NOMO-1 (cell line): Measurements from ENCODE around the gene SATB2.

Source experiments
- DNase-seq, 2 experiments: peaks; one replicate each; lab custom pipeline; 2025; ENCODE audit not compliant: unreplicated experiment in 2 of 2; lab: John Stamatoyannopoulos, UW

The SATB2 gene

GRCh38 chr2:199455210-199455544 is 2.6 kb downstream of the SATB2 start:
- DNase-seq: no peak

- no peak for DNase-seq
Measured at GRCh38 chr2:199452991-199453379, 4.8 kb downstream of the SATB2 start.

- DNase-seq: no peak
Measured at GRCh38 chr2:199452260-199452990, 5.3 kb downstream of the SATB2 start.

GRCh38 chr2:199449956-199450355 is 7.8 kb downstream of the SATB2 start:
- no peak for DNase-seq

GRCh38 chr2:199449455-199449854 is 8.3 kb downstream of the SATB2 start:
- no peak for DNase-seq

GRCh38 chr2:199446996-199447576 is 10.7 kb downstream of the SATB2 start:
- DNase-seq: no peak

GRCh38 chr2:199444749-199445148 is 13.0 kb downstream of the SATB2 start:
- no peak for DNase-seq

GRCh38 chr2:199443589-199444130 is 14.1 kb downstream of the SATB2 start:
- DNase-seq: no peak

GRCh38 chr2:199442173-199442572 is 15.6 kb downstream of the SATB2 start:
- DNase-seq: no peak

- no peak for DNase-seq
Measured at GRCh38 chr2:199441759-199442158, 16.0 kb downstream of the SATB2 start.

GRCh38 chr2:199440118-199440517 is 17.6 kb downstream of the SATB2 start:
- no peak for DNase-seq

GRCh38 chr2:199439542-199439941 is 18.2 kb downstream of the SATB2 start:
- DNase-seq: no peak

GRCh38 chr2:199439066-199439465 is 18.7 kb downstream of the SATB2 start:
- DNase-seq: no peak

GRCh38 chr2:199434555-199434954 is 23.2 kb downstream of the SATB2 start:
- no peak for DNase-seq

- no peak for DNase-seq
Measured at GRCh38 chr2:199433204-199433832, 24.4 kb downstream of the SATB2 start.

- DNase-seq: no peak
Measured at GRCh38 chr2:199431746-199432213, 26.0 kb downstream of the SATB2 start.

- no peak for DNase-seq
Measured at GRCh38 chr2:199430214-199430613, 27.5 kb downstream of the SATB2 start.

GRCh38 chr2:199428291-199428690 is 29.4 kb downstream of the SATB2 start:
- DNase-seq: no peak

GRCh38 chr2:199424160-199424559 is 33.6 kb downstream of the SATB2 start:
- no peak for DNase-seq

GRCh38 chr2:199419428-199419827 is 38.3 kb downstream of the SATB2 start:
- no peak for DNase-seq

GRCh38 chr2:199414465-199414864 is 43.3 kb downstream of the SATB2 start:
- no peak for DNase-seq

GRCh38 chr2:199414001-199414400 is 43.7 kb downstream of the SATB2 start:
- no peak for DNase-seq
